Stimulated activated CD8-positive, alpha-beta memory T cell treated with anti-CD3 and anti-CD28 coated beads, Interleukin-4, amount 100 ng/mL, for 1 hour (primary cell): Measurements from ENCODE around the gene TTC32.

Source experiments
- DNase-seq, 2 donors: peaks; one replicate each; pipeline ENCODE4 v3.0.0-alpha.2; 2020; ENCODE audit warnings: low read depth in 2 of 2, low spot score in 1 of 2

TTC32 gene

GRCh38 chr2:19854596-19855541, 46.9 kb downstream of the TTC32 start:
- no peak for DNase-seq

GRCh38 chr2:19851116-19851695, 50.6 kb downstream of the TTC32 start:
- no peak for DNase-seq

- no peak for DNase-seq
These were observed 51.4 kb downstream of the TTC32 start for GRCh38 chr2:19850056-19851050.

- no peak for DNase-seq
These were observed 52.8 kb downstream of the TTC32 start for GRCh38 chr2:19848952-19849351.

- no peak for DNase-seq
These were observed 53.6 kb downstream of the TTC32 start for GRCh38 chr2:19848029-19848750.

- DNase-seq = no peak
These were observed 54.3 kb downstream of the TTC32 start for GRCh38 chr2:19847486-19847885.
